T47D (cell line): Measurements from ENCODE around the gene OR5AL1.
A peak's percentile ranks its signal among the peaks of the same experiment; 100 is the strongest.
"Not testable (repeated sequence)": the region's sequence is repeated elsewhere in the genome, so short reads cannot be mapped to it uniquely, and the experiment has no call there.

Experiments
- DNase-seq, 2 experiments: peaks; one replicate each; pipeline versions ENCODE4 v3.0.0 to v3.0.0-alpha.2; 2011 to 2012; ENCODE audit warnings: low read depth in 1 of 2, low spot score in 1 of 2
- JUND ChIP-seq: IDR thresholded peaks from 2 replicates; pipeline ENCODE4 v1.6.1; 2012; ENCODE audit warnings: low read depth
- in situ Hi-C: cut with HindIII; loops from 2 replicates; pipeline ENCODE4 v1.10.0; 2016; ENCODE audit warnings: low sequenced_read_pairs, low pct_unique_long_range_greater_than_20kb

Gene OR5AL1

DNA sequence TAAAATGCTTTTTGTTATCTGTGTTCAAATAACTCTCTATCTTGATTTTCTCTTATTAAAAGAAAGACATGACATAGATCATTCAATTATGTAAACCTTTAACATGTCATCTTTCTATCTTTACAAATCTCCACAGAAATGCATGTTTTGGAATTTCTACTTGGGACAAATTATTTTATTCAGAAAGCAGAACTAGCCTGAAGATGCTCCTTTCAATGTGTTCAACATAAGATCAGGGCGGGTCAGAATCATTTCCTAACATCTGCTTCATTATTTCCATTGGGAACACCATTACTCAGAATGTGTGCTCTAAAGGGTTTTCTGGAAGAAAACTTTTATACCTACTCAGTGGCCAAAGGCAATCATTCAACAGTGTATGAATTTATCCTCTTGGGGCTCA lies at the start of gene OR5AL1:
Gene OR5AL1, plus strand, starts transcription at position 301 of the 400 bp plus-strand sequence.
- in situ Hi-C loops: no loop called here
- DNase-seq: no peak
- no peak for TF ChIP-seq JUND

DNA sequence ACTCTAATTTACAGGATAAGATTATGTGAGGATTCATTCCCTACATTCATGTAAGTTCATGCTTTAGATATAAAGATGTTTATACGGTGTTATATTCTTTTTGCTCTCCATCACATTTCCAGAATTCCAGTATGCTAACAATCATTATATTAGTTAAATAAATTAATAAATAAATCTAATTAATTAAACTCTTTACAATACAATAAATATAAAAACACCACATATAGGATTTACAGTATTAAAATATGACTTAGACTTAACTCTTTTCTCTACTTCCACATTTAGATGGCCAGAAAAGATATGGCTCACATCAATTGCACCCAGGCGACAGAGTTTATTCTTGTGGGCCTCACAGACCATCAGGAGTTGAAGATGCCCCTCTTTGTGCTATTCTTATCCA lies 37.2 kb upstream of the OR5AL1 start, which contains the start of gene OR8U1:
Gene OR8U1, plus strand, starts transcription at position 301 of the 400 bp plus-strand sequence. Its CDS starts 0 bp downstream, at position 301.
- in situ Hi-C loops: no loop called here
- DNase-seq: no peak
- no peak for TF ChIP-seq JUND

DNA sequence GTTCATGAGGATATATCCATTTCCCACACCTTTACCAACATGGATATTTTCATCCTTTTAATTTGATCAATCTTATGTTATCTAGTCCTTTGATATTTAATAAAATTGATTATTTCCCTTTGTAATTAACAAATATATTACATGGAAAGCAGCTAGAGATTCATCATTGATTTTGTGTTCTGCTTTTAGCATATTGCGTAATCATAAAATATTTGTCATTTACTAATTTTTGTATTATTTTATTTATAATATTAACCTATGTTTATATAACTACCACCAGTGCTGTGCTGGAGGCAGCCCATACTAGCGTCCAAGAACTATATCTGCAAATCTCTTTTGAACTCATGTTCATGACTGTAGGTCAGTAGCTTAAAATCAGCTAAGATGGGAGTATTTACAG lies 32.4 kb upstream of the OR5AL1 start:
- DNase-seq: no peak
- in situ Hi-C loops: no loop called here
- TF ChIP-seq JUND: no peak

DNA sequence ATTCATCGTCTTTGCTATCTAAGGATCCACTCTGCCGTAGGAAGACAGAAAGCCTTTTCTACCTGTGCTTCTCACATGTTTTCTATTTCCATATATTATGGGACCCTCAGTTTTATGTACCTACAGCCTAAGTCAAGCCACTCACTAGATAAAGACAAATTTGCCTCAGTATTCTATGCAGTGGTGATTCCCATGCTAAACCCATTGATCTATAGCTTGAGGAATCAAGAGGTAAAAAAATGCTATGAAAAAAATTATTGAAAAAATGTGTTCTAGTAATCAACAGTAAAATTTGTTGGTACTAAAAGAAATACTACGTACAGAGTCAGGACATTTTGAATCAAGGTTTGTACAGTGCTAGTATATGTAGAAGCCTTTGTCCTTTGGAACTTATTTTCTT lies 18.1 kb upstream of the OR5AL1 start:
- in situ Hi-C loops: no loop called here
- no peak for DNase-seq
- no peak for TF ChIP-seq JUND

DNA sequence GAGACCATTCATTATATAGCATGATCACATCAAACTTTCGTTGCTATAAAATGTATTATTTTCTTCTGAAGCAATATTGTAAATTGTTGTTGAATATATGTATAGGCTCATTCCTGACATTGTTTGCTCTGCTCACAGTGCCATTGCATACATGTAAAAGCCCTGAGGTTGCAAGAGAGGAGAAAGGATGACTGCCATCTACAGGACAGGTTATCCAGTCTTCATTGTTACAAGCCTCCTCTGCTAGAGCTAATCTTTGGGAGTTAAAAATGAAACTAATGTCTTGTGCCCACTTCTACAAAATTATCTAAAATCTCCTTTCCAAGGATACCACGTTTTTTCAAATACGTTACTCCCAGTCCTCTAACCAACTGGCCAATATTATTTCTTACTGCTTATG lies 16.4 kb upstream of the OR5AL1 start:
- TF ChIP-seq JUND: no peak
- peak; percentile 21 to 52 for DNase-seq
- in situ Hi-C loops: no loop called here

DNA sequence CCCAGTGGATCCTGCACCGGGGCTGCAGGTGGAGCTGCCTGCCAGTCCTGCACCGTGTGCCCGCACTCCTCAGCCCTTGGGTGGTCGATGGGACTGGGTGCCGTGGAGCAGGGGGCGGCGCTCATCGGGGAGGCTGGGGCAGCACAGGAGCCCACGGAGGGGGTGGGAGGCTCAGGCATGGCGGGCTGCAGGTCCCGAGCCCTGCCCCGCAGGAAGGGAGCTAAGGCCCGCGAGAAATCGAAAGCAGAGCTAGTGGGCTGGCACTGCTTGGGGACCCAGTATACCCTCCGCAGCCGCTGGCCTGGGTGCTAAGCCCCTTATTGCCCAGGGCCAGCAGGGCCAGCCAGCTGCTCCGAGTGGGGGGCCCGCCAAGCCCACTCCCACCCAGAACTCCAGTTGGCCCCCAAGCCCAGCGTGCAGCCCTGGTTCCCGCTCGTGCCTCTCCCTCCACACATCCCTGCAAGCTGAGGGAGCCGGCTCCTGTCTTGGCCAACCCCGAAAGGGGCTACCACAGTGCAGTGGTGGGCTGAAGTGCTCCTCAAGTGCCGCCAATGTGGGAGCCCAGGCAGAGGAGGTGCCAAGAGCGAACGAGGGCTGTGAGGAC lies 10.5 kb upstream of the OR5AL1 start:
- DNase-seq, in situ Hi-C loops: not testable (repeated sequence)

DNA sequence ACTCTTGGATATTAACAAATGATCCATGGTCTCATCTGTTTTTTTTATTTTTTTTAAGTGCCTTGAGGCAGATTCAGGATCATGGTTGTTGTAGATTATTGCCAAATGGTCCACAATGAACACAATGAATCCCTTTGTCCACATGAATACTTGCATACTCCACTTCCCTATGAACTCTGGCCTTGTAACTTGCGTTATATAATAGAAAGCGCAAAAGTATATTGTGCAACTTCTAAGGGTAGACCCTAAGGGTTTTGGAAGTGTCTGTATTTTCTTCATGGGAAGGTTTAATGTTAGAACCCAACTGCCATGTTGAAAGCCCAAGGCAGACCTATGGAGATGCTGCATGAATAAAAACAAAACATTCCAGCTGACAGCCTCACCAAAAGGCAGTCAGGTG lies 8.1 kb upstream of the OR5AL1 start:
- no peak for TF ChIP-seq JUND
- no peak for DNase-seq
- in situ Hi-C loops: no loop called here

DNA sequence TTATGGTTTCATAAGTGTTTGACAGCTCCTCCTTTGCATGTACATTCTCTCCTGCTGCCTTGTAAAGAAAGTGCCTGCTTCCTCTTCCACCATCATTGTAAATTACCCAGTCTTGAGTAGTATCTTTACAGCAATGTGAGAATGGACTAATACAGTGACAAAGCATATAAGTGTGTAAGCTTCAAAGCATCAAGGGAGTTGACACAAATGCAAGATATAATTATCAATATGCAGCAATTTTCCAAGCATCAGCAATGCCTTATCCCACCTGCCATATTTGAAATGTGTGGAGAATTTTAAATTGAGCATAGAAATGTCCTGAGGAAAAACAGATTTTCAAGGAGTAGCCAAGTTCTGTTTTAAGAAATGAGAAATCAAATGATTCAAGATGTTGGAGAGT lies 1.7 kb upstream of the OR5AL1 start:
- no peak for DNase-seq
- in situ Hi-C loops: no loop called here
- TF ChIP-seq JUND: no peak

DNA sequence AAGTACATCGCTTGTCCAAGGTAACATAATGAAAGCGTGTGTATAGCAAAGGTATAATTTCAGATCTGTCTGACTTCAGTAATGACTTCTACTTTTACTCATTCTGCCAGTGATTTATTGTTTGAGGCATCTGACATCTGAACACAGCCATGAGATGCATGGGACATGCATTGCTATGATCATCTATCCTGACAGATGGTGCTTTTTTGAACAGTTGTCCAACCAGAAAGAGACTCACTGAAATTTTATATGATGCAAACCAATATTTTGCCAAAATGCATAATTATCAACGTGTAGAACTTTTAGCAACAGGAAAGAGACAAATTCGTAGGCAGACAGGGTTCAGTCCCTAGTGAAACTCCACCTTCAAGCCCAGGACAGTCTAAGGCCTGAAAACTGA lies 41.0 kb downstream of the OR5AL1 start:
- TF ChIP-seq JUND: no peak
- DNase-seq: no peak
- in situ Hi-C loops: no loop called here

DNA sequence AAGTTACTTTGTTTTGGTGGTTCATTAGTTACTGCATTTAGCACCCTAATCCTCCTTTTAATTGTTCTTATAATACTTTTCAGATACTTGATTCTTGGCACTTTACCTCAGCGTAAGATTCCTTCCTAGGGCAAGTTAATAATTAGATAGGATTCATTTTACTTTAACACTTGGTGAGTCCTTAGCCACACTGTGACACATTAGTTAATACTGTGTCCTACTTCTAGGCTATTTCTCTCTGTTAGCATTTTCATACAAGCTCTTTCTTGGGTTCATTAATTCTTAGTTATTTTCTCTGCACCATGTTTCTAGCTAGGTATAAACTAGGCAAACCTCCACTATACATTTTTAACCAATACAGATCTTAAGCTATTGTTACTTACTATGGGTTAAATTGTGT lies 44.6 kb downstream of the OR5AL1 start:
- no peak for DNase-seq
- in situ Hi-C loops: no loop called here
- TF ChIP-seq JUND: no peak
